Suprapubic skin (tissue), 4 donors: Measurements from ENCODE around the gene PREP. TPM values are rescaled to one million over a fixed set of nuclear protein-coding genes. Genes with fewer than 3 reads are reported as not detected.
"Not testable (repeated sequence)": the region's sequence is repeated elsewhere in the genome, so short reads cannot be mapped to it uniquely, and the experiment has no call there.

Experiments
- DNase-seq, 2 donors: peaks; one replicate each; pipeline ENCODE4 v3.0.0-alpha.2; 2019; ENCODE audit warnings: low spot score in 2 of 2
- H3K27ac ChIP-seq: fragments of 200-600 bp; sonication (generic); one replicate; pipeline ENCODE4 v1.5.1; 2019
- H3K27me3 ChIP-seq: fragments of 200-600 bp; sonication (generic); one replicate; pipeline ENCODE4 v1.5.1; 2019
- H3K36me3 ChIP-seq: fragments of 200-600 bp; sonication (generic); one replicate; pipeline ENCODE4 v1.5.1; 2019
- H3K4me1 ChIP-seq: fragments of 200-600 bp; sonication (generic); one replicate; pipeline ENCODE4 v1.5.1; 2019
- H3K4me3 ChIP-seq: fragments of 200-600 bp; sonication (generic); one replicate; pipeline ENCODE4 v1.5.1; 2019; ENCODE audit warnings: mild to moderate bottlenecking
- H3K9me3 ChIP-seq: fragments of 200-600 bp; sonication (generic); one replicate; pipeline ENCODE4 v1.5.1; 2019
- EP300 ChIP-seq: sonication (generic); formaldehyde crosslinking; IDR thresholded peaks from one replicate; pipeline ENCODE4 v1.6.1; 2017; ENCODE audit warnings: antibody characterized with exemption
- POLR2A ChIP-seq, 2 donors: fragments of 450-650 bp; IDR thresholded peaks; one replicate each; pipeline ENCODE4 v1.6.1; 2017; ENCODE audit warnings: antibody characterized with exemption in 2 of 2, mild to moderate bottlenecking in 2 of 2, moderate library complexity in 2 of 2
- POLR2AphosphoS5 ChIP-seq, 3 donors: sonication (generic); formaldehyde crosslinking; IDR thresholded peaks; one replicate each; pipeline ENCODE4 v1.6.1; 2017; ENCODE audit warnings: antibody characterized with exemption in 3 of 3
- WGBS: methylation state at CpG from one replicate; pipeline ENCODE4 v1.1.5; 2018; 5-methylcytosine and 5-hydroxymethylcytosine counted together
- total RNA-seq, 4 donors: library from RNA; depleted of rRNA; stranded (reverse); fragments of >200 nt; gene quantifications; one replicate each; pipeline ENCODE4 v1.1.0, GENCODE V29; 2016
- TF ChIP-seq, protein P1 (sequence below), 2 donors: fragments of 200-600 bp in 1 of 2; fragments of 450-650 bp in 1 of 2; sonication (generic) in 1 of 2; IDR thresholded peaks; one replicate each; pipeline ENCODE4 v1.5.1; 2016 to 2019; ENCODE audit warnings: antibody characterized with exemption in 2 of 2, mild to moderate bottlenecking in 1 of 2, moderate library complexity in 1 of 2

PREP gene
- total RNA-seq, 4 donors from 2014 or later: 22.1 to 36.0 (median 30.3) TPM

- WGBS: 74% methylated on average over 6 of the region's 6 CpGs
- no peaks in the 10 kb centered on the region for H3K4me1 ChIP-seq
- H3K27ac ChIP-seq: no peak overlapping the region
- no peaks in the 10 kb centered on the region for H3K27me3 ChIP-seq
- H3K9me3 ChIP-seq: no peaks in the 10 kb centered on the region
- DNase-seq: no peak
- no peaks in the 10 kb centered on the region for H3K36me3 ChIP-seq
- no peak for TF ChIP-seq POLR2AphosphoS5 (IDR thresholded peaks at IDR 0.05)
- no peak overlapping the region for H3K4me3 ChIP-seq
Measured at GRCh38 chr6:105253787-105254186, 149.1 kb downstream of the PREP start.

GRCh38 chr6:105251689-105252088 is 151.2 kb downstream of the PREP start:
- Histone ChIP-seq H3K4me1 (no peaks in the 10 kb centered on the region), H3K27ac (no peak overlapping the region), H3K27me3 (no peaks in the 10 kb centered on the region), H3K9me3 (no peaks in the 10 kb centered on the region), H3K4me3 (no peak overlapping the region), H3K36me3 (no peaks in the 10 kb centered on the region)
- no peak for TF ChIP-seq EP300
- no peak for TF ChIP-seq POLR2A (IDR thresholded peaks at IDR 0.05)
- TF ChIP-seq POLR2AphosphoS5 (IDR thresholded peaks at IDR 0.05): no peak
- TF ChIP-seq, protein P1, sequence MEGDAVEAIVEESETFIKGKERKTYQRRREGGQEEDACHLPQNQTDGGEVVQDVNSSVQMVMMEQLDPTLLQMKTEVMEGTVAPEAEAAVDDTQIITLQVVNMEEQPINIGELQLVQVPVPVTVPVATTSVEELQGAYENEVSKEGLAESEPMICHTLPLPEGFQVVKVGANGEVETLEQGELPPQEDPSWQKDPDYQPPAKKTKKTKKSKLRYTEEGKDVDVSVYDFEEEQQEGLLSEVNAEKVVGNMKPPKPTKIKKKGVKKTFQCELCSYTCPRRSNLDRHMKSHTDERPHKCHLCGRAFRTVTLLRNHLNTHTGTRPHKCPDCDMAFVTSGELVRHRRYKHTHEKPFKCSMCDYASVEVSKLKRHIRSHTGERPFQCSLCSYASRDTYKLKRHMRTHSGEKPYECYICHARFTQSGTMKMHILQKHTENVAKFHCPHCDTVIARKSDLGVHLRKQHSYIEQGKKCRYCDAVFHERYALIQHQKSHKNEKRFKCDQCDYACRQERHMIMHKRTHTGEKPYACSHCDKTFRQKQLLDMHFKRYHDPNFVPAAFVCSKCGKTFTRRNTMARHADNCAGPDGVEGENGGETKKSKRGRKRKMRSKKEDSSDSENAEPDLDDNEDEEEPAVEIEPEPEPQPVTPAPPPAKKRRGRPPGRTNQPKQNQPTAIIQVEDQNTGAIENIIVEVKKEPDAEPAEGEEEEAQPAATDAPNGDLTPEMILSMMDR (IDR thresholded peaks at IDR 0.05): no peak
- WGBS: 82% methylated on average over 2 of the region's 2 CpGs
- DNase-seq: no peak

- Histone ChIP-seq H3K9me3 (no peaks in the 10 kb centered on the region), H3K4me1 (no peaks in the 10 kb centered on the region), H3K27ac (no peak overlapping the region), H3K27me3 (no peaks in the 10 kb centered on the region), H3K4me3 (no peak overlapping the region), H3K36me3 (no peaks in the 10 kb centered on the region)
- DNase-seq: no peak
- WGBS: 40% methylated on average over 2 of the region's 2 CpGs
- TF ChIP-seq POLR2AphosphoS5 (IDR thresholded peaks at IDR 0.05): no peak
- TF ChIP-seq, protein P1 (IDR thresholded peaks at IDR 0.05): no peak
- TF ChIP-seq POLR2A (IDR thresholded peaks at IDR 0.05): no peak
- TF ChIP-seq EP300: no peak
Measured at GRCh38 chr6:105250533-105250932, 152.3 kb downstream of the PREP start.

DNA sequence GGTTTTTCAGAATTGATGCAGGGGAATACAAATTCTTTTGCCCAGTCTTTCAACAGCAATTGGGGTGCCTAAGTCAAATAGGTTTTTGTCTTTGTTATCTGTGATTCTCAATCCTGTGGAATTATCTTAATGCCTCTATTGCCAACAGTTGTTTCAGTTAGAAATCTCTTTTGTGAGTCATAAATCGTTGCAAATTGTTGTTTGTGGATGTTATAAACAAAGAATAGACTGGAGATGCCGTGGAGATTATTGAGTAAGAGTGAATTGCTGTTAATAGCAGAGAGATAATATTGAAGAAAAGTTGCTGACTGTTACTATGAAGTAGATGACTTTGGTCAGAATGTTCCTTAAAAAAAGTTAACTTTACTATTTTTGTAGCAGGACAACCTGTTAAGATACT is 159.4 kb downstream of the PREP start:
- no peaks in the 10 kb centered on the region for H3K36me3 ChIP-seq
- no peaks in the 10 kb centered on the region for H3K4me1 ChIP-seq
- WGBS: 56% methylated on average over 2 of the region's 2 CpGs
- no peaks in the 10 kb centered on the region for H3K27me3 ChIP-seq
- no peak overlapping the region for H3K27ac ChIP-seq
- H3K9me3 ChIP-seq: no peaks in the 10 kb centered on the region
- TF ChIP-seq POLR2AphosphoS5 (IDR thresholded peaks at IDR 0.05) (no peak), EP300 (no peak), POLR2A (IDR thresholded peaks at IDR 0.05) (no peak)
- TF ChIP-seq, protein P1 (IDR thresholded peaks at IDR 0.05): no peak
- no peak for DNase-seq
- H3K4me3 ChIP-seq: no peak overlapping the region

GRCh38 chr6:105235155-105235554 is 167.7 kb downstream of the PREP start:
- no peak overlapping the region for H3K27ac ChIP-seq
- H3K4me1 ChIP-seq: no peaks in the 10 kb centered on the region
- no peaks in the 10 kb centered on the region for H3K36me3 ChIP-seq
- TF ChIP-seq POLR2AphosphoS5 (IDR thresholded peaks at IDR 0.05) (no peak), POLR2A (IDR thresholded peaks at IDR 0.05) (no peak), EP300 (no peak)
- TF ChIP-seq, protein P1 (IDR thresholded peaks at IDR 0.05): no peak
- DNase-seq: no peak
- no peak overlapping the region for H3K4me3 ChIP-seq
- WGBS: 100% methylated on average over 1 of the region's 5 CpGs
- H3K27me3 ChIP-seq: no peaks in the 10 kb centered on the region
- H3K9me3 ChIP-seq: no peaks in the 10 kb centered on the region

- H3K4me1 ChIP-seq, H3K27ac ChIP-seq, H3K27me3 ChIP-seq, H3K4me3 ChIP-seq, DNase-seq, H3K9me3 ChIP-seq, H3K36me3 ChIP-seq: not testable (repeated sequence)
- 92% methylated on average over 4 of the region's 4 CpGs for WGBS
Measured at GRCh38 chr6:105231771-105232170, 171.1 kb downstream of the PREP start.

Other genes starting within 250 kb of the PREP start
- gene POPDC3, start 223.1 kb downstream of the PREP start, total RNA-seq: not detected